NOMO-1 treated with DMSO at 0.1 percent for 48 hours (cell line): Measurements from ENCODE around the gene ERCC8.

Experiments used
- DNase-seq: peaks from one replicate; lab custom pipeline; 2025; ENCODE audit not compliant: unreplicated experiment; lab: John Stamatoyannopoulos, UW

The ERCC8 gene

DNA sequence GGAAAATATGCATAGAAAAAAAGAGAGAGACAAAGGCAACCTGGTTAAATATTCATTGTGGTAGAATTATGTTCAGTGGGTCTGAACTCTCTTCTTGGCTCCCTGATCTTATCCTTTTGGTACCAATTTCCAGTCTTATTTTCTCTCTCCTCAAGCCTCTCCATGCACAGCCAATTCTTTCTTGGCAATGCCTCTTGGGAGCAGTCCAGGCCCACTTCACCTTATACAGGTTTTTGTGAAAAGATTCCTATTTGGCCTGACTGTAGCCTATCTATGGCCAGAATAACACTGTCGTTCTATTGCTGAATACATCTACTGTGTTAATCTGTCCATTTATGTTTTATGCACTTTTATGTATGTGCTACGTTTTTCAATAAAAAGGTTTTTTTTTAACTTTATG is 103.5 kb downstream of the ERCC8 start:
- DNase-seq = no peak

DNA sequence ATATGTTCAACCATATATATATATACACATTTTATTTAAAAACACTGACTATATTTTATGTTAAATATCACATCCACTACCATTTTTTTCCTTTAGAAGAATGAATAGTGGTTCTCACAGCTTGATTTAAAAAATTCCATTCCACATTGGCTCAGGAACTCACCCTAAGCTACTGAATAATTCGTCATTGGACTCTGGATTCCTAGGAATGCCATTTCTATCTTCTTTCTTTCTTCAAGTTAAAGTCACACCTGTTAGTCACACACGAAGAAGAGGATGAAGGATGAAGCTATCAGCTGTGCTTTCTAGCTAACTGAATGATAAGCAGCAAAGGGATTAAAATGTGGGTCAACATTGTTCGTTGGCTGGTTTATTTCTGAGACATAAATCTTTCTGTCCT is 108.7 kb downstream of the ERCC8 start:
- no peak for DNase-seq

GRCh38 chr5:60835554-60835953 is 109.3 kb downstream of the ERCC8 start:
- DNase-seq = no peak

DNA sequence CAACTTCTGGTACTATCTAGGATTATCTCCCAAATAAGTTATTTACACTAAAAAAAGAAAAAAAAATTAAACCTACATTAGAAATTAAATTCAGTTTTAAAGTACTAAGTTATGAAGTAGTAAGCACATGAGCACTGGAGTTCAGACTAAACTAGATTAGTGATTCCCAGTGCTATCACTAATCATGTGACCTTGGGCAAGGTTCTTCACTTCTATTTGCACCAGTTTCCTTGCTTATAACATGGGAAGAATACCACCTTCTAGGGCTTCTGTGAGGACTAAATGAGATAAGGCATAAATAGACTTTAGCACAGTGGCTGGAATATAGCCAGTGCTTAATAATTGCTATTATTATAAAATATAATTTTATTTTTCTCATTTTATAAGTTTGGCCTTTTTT is 111.3 kb downstream of the ERCC8 start:
- no peak for DNase-seq

- DNase-seq = no peak
Measured at GRCh38 chr5:60830581-60831127, 114.2 kb downstream of the ERCC8 start.

DNA sequence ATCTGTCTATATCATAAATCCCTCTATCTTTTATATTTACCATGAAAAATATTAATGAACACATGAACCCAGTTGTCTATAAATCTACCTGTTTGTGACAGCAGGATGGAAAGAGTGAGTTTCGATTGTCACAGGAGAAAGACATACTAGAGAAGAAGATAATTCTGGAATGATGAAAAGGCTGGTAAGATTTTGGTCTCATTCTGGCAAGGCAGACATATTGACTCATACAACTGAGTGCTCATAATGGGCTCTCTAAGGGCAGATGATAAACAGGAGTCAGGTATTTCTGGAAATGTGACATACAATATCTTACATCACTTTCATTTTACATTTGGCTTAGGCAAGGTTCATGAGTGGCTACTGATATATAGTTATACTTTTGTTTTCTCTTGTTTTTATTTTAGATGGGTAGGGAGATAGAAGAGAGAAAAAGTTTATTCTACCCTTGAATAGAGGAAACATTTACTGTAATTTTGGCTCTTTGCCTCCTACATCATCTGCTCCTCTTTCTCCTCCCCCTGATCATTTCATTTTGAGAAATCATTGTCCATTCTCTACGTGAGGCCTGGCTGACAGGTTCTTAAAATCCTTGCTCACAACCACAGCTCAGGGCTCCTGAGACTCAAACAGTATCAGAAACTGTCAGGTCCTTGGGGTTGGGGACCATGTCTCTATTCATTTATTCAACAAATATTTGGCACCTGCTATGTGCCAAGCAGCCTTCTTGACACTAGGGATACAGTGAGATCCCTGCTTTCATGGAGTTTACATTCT is 115.2 kb downstream of the ERCC8 start:
- no peak for DNase-seq

GRCh38 chr5:60827201-60827600 is 117.7 kb downstream of the ERCC8 start:
- DNase-seq = no peak

DNA sequence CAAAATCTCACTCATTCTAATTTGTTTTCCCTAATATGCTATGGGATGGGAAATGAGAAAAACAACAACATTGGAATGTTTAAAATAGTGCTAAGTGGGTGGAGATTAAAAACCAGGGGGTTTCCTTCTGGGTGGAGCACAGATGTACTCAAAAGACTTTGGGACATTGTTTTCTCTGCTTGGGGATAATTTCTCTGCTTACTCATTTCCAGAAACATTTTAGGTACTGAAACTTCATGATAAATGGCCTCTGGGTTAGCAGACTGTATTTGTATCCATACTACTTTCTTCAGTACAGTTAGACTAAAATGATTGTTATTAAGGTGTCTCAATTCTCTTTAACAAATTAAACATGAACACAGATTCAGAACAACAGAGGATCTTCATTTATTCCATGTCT is 118.2 kb downstream of the ERCC8 start:
- DNase-seq = no peak
